GM13977 (cell line): ENCODE measurements around the gene EPSTI1.

Source experiments
- DNase-seq: peaks from one replicate; pipeline ENCODE4 v3.0.0; 2012; ENCODE audit warnings: low spot score
- in situ Hi-C: fragments of 300-500 bp; cut with MboI; formaldehyde crosslinking; loops from one replicate; pipeline ENCODE4 v1.12.0; 2022; ENCODE audit warnings: low sequenced_read_pairs, low pct_unique_long_range_greater_than_20kb, mixed read lengths, inconsistent platforms; ENCODE audit not compliant: unreplicated experiment
- TF ChIP-seq, protein P1 (sequence below): IDR thresholded peaks from 2 replicates; pipeline ENCODE4 v1.5.1; 2012; ENCODE audit warnings: mild to moderate bottlenecking, control low read depth; ENCODE audit not compliant: insufficient read depth; ENCODE audit errors: extremely low read depth, missing control alignments

The EPSTI1 gene

DNA sequence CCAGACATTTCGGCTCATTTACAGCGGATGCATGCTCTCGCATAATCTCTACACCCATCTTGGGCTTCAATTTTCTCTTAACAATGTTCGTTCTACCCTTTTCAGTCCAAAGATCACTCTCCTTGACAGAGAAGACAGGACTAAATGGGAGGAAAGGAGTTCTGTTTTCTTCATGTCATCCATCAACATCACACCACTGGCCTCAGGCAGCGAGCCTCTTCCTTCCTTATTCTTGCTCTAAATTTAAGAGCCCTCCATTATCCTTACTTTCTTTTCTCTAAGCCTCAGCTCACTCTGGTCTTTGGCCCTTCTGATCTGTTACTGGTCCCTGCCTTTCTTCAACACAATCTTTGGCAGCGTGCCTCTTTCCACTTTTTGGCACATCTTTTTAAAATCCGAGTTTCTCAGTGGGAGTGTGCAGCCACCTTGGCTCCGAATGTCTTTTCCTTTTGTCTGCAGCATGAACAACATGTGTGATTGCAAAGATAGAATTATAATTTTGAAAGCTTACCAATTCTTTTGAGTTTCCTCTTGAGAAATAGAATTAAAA lies 111.9 kb downstream of the EPSTI1 start:
- in situ Hi-C loops, result no loop called here
- no peak for DNase-seq
- TF ChIP-seq, protein P1, sequence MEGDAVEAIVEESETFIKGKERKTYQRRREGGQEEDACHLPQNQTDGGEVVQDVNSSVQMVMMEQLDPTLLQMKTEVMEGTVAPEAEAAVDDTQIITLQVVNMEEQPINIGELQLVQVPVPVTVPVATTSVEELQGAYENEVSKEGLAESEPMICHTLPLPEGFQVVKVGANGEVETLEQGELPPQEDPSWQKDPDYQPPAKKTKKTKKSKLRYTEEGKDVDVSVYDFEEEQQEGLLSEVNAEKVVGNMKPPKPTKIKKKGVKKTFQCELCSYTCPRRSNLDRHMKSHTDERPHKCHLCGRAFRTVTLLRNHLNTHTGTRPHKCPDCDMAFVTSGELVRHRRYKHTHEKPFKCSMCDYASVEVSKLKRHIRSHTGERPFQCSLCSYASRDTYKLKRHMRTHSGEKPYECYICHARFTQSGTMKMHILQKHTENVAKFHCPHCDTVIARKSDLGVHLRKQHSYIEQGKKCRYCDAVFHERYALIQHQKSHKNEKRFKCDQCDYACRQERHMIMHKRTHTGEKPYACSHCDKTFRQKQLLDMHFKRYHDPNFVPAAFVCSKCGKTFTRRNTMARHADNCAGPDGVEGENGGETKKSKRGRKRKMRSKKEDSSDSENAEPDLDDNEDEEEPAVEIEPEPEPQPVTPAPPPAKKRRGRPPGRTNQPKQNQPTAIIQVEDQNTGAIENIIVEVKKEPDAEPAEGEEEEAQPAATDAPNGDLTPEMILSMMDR, result no peak

DNA sequence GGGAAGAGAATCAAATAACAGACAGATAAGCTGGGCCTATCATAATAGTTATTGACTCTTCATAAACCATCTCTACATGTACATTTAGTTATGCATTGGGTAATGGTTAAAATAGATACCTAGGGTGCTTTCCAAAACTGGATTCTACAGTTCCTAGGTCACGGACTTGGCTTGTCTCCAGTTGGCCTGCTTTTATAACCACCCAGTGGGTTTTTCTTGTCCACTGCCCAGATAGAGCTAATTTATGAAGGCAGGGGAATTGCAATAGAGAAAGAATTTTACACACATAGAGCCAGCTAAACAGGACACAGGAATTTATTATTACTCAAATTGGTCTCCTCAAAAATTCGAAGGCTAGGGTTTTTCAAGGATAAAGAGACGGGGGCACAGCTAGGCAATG lies 113.3 kb downstream of the EPSTI1 start:
- no peak for DNase-seq
- TF ChIP-seq, protein P1, result no peak
- in situ Hi-C loops, result no loop called here

DNA sequence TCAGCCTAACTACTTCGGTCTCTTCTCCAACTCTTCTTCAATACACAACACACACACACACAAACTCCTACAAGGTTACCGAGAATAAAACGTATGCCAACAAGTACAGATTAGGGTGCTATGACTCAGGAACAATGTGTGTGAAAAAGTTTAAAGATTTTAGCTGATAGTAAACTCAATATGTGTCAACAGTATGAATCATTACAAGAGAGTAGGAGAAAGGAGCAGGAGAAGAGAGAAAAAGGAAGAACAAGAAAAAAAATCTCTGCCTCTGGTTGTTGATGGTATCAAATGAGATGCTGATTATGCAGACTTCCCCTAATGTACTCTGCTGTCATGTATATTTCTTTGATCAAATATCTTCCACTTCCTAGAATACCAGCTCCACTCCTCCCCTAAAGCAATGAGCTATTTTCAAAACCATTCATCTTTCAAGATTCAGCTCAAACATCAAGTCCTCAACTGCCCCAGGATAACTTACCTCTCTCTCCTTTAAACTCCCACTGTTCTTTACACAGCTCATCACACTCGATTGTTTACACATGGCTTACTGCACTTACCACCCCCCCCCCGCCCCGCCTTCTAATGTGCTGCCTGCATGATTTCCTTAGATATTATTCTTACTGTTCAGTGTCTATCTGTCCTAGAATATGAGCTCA lies 115.0 kb downstream of the EPSTI1 start:
- DNase-seq, result no peak
- in situ Hi-C loops, result no loop called here
- TF ChIP-seq, protein P1, result no peak

DNA sequence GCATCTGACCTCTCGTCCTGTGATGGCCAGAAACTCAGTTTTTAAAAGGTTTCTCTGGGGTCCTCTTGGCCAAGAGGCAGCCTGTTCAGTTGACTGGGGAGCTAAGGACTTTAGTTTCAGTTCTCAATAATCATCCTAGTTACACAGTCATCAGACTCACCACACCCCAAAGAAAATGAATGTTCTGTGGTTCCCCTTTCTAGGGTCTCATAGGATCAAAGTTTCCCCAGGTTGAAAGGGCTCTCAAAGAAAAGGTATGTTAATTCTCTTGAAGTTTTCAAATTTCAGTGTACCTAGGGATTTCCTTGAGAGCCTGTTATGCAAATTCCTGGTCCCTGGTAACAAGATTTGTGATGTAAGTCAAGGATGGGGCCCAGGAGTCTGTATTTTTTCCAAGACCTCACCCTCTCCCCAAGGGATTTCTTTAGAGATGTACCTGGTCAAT lies 115.7 kb downstream of the EPSTI1 start:
- in situ Hi-C loops, result no loop called here
- TF ChIP-seq, protein P1, result no peak
- peak; percentile 80 for DNase-seq

DNA sequence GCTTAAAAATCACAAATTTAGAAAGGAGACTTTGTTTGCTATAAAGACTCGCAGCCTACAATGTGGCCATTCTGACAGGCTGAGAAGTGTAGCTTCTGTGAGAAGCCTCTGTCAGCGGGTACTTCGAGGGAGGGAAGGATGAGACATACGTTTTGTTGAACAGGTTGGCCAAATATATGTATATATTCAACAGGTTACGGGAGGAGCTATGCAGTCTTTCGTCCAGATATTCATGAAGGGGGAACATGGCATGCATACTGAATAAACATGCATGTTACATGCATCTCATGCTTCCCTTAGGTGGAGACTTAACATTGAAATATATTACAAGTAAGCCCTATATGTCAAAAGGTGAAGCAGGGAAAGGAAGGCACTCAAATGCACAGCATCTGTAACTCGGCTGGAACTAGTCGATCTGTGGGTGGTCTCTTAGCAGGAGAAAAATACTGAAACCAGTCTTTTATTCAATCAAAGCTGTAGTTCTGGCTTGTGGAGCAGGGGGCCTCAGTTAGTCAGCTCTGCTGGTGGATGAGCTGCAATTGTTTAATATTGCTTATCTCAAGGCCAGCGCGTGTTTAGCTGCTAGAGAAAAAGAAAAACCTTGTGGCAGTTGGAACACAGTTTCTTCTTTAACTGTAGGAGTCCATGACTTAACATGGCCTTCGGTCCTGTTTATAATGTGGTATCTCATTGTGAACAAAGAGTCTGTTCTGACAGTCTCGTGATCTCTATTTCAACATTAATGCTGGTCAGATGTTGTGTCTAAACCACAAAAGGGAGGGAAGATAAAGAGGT lies 116.4 kb downstream of the EPSTI1 start:
- in situ Hi-C loops, result no loop called here
- peak; percentile 12 for DNase-seq
- TF ChIP-seq, protein P1, result no peak

DNA sequence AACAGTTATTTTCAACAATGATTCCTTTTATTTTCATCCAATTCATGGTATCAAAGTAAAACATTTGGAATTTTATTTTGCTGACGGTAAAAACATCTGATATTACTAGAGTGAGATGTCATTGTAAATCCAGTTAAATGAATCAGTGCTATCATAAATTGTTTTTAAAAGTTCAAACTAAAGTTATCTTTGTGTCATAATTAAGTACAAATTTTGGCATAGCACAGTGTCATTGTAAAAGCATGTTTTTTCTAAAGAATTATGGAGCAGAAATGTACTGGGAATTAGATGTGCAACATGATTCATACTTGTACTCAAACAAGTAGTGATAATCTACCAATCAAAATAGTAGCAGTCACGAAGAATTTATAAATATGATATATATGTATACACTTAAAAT lies 117.8 kb downstream of the EPSTI1 start:
- in situ Hi-C loops, result no loop called here
- TF ChIP-seq, protein P1, result no peak
- no peak for DNase-seq
